GM12875 (cell line): ENCODE results near the gene MRPL49.
"Not testable (repeated sequence)": the region's sequence is repeated elsewhere in the genome, so short reads cannot be mapped to it uniquely, and the experiment has no call there.

ENCODE experiments used
- H3K4me3 ChIP-seq: one replicate; pipeline ENCODE4 v1.5.1; 2011; ENCODE audit warnings: low read depth, low read length, control low read depth
- CTCF ChIP-seq: IDR thresholded peaks from 2 replicates; pipeline ENCODE4 v1.5.1; 2011; ENCODE audit warnings: low read depth, mild to moderate bottlenecking, control low read depth, inconsistent platforms, low read length, moderate library complexity, borderline replicate concordance; ENCODE audit not compliant: insufficient read depth

The MRPL49 gene

GRCh38 chr11:65165410-65166317 is 43.5 kb downstream of the MRPL49 start:
- no peak overlapping the region for H3K4me3 ChIP-seq
- TF ChIP-seq CTCF: no peak

- no peak overlapping the region for H3K4me3 ChIP-seq
- no peak for TF ChIP-seq CTCF
Observed at GRCh38 chr11:65166893-65167292, 44.8 kb downstream of the MRPL49 start.

- H3K4me3 ChIP-seq: no peak overlapping the region
- TF ChIP-seq CTCF: no peak
Observed at GRCh38 chr11:65167656-65168055, 45.5 kb downstream of the MRPL49 start.

GRCh38 chr11:65169164-65169641 is 47.1 kb downstream of the MRPL49 start:
- H3K4me3 ChIP-seq: no peak overlapping the region
- TF ChIP-seq CTCF: no peak

DNA sequence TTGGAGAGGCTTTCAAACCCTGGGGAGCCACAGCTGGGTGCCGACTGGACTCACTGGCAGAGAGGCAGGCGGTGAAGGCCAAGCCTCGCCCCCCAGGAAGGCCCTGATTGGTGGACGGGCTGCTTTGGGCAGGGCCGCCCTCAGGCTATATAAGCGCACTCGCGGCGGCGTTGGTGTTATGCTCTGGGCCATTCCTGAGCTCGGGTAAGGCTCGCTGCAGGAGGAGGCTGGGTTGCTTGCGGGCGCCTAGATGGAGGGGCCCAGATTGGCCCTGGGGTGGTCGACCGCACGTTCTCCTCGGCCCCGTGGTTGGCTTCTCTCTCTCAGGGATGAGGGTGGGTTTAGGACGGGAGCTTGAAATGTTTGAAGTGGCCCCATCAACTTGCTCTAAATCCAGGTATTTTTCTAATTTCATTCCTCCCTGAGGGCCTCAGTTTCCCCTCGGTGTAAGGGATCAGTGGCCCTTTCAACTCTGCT is 48.0 kb downstream of the MRPL49 start, which contains the start of gene SPDYC:
SPDYC (plus strand) TSS at position 176 of the 477 bp plus-strand sequence. CDS start 1,125 bp downstream, outside the sequence.
- TF ChIP-seq CTCF: no peak
- no peak within 1 kb of the TSS for H3K4me3 ChIP-seq

- no peak for TF ChIP-seq CTCF
- no peak overlapping the region for H3K4me3 ChIP-seq
Observed at GRCh38 chr11:65172600-65172999, 50.5 kb downstream of the MRPL49 start.

GRCh38 chr11:65174571-65175010 is 52.5 kb downstream of the MRPL49 start:
- H3K4me3 ChIP-seq: not testable (repeated sequence)
